ENCODE results near the gene LCN6.
"Not testable (repeated sequence)": the region's sequence is repeated elsewhere in the genome, so short reads cannot be mapped to it uniquely, and the experiment has no call there.

LCN6 gene

GRCh38 chr9:136782452-136782851 is 34.1 kb upstream of the LCN6 start:
- no peak for DNase-seq

- no peak for DNase-seq
These were observed 31.5 kb upstream of the LCN6 start for GRCh38 chr9:136779808-136780207.

- no peak for DNase-seq
These were observed 29.0 kb upstream of the LCN6 start for GRCh38 chr9:136777359-136777758.

- DNase-seq, result no peak
These were observed 28.6 kb upstream of the LCN6 start for GRCh38 chr9:136776947-136777346.

GRCh38 chr9:136775191-136775590 is 26.9 kb upstream of the LCN6 start:
- DNase-seq, result no peak

- DNase-seq, result no peak
These were observed 26.2 kb upstream of the LCN6 start for GRCh38 chr9:136774416-136775045.

GRCh38 chr9:136773386-136774044 is 25.2 kb upstream of the LCN6 start:
- no peak for DNase-seq

- DNase-seq, result no peak
These were observed 23.6 kb upstream of the LCN6 start for GRCh38 chr9:136771907-136772415.

- DNase-seq, result no peak
These were observed 21.4 kb upstream of the LCN6 start for GRCh38 chr9:136769710-136770191.

GRCh38 chr9:136766410-136767120 is 18.2 kb upstream of the LCN6 start:
- DNase-seq, result peak; percentile 81

- not testable (repeated sequence) for DNase-seq
These were observed 17.6 kb upstream of the LCN6 start for GRCh38 chr9:136765745-136766409.

GRCh38 chr9:136765041-136765440 is 16.7 kb upstream of the LCN6 start:
- no peak for DNase-seq

- peak; percentile 83 for DNase-seq
These were observed 16.1 kb upstream of the LCN6 start, which contains the start of gene LCN15 for GRCh38 chr9:136764301-136764891. TSS of gene LCN15 (minus strand) at chr9:136764518. CDS start at chr9:136764488, 30 bp downstream.

- DNase-seq, result no peak
These were observed 15.3 kb upstream of the LCN6 start for GRCh38 chr9:136763649-136764035.

- no peak for DNase-seq
These were observed 14.8 kb upstream of the LCN6 start for GRCh38 chr9:136762915-136763648.

GRCh38 chr9:136762221-136762691 is 13.9 kb upstream of the LCN6 start:
- DNase-seq, result no peak

- DNase-seq, result no peak
These were observed 13.2 kb upstream of the LCN6 start for GRCh38 chr9:136761545-136761981.

GRCh38 chr9:136760834-136761544 is 12.7 kb upstream of the LCN6 start:
- peak; percentile 52 for DNase-seq

- no peak for DNase-seq
These were observed 12.1 kb upstream of the LCN6 start for GRCh38 chr9:136760424-136760823.

GRCh38 chr9:136759436-136760325 is 11.4 kb upstream of the LCN6 start:
- DNase-seq, result no peak

Measured in COR-L47 (cell line).